Mesothelial cell of epicardium (in vitro differentiated cells): ENCODE measurements around the gene CUEDC2. TPM values are rescaled to one million over a fixed set of nuclear protein-coding genes. Genes with fewer than 3 reads are reported as not detected.

Experiments used
- DNase-seq, 2 experiments: peaks; one replicate each; pipeline ENCODE4 v3.0.0; 2021; ENCODE audit warnings: low spot score in 2 of 2; ENCODE audit not compliant: unreplicated experiment in 2 of 2
- H3K27ac Mint-ChIP-seq: 2 replicates; pipeline ENCODE4 v1.8.0; 2021; ENCODE audit warnings: mixed read lengths
- H3K27me3 Mint-ChIP-seq: 2 replicates; pipeline ENCODE4 v1.8.0; 2021; ENCODE audit warnings: low read depth, mixed read lengths
- H3K36me3 Mint-ChIP-seq: 2 replicates; pipeline ENCODE4 v1.8.0; 2021; ENCODE audit warnings: mixed read lengths
- H3K4me1 Mint-ChIP-seq: 2 replicates; pipeline ENCODE4 v1.8.0; 2021; ENCODE audit warnings: mixed read lengths
- H3K4me3 Mint-ChIP-seq: 2 replicates; pipeline ENCODE4 v1.8.0; 2021; ENCODE audit warnings: mild to moderate bottlenecking, moderate library complexity, mixed read lengths
- H3K9me3 Mint-ChIP-seq: 2 replicates; pipeline ENCODE4 v1.8.0; 2021; ENCODE audit warnings: mixed read lengths
- total RNA-seq: library from RNA; stranded (reverse); gene quantifications from 3 replicates; pipeline ENCODE4 v1.2.1, GENCODE V29; 2021
- TF ChIP-seq, protein P1 (sequence below): fragments of 200-600 bp; sonication (generic); IDR thresholded peaks from one replicate; pipeline ENCODE4 v1.5.0; 2021; ENCODE audit warnings: antibody characterized with exemption; ENCODE audit not compliant: unreplicated experiment

The CUEDC2 gene
- total RNA-seq, 1 donor from 2014 or later = 75.6 TPM

DNA sequence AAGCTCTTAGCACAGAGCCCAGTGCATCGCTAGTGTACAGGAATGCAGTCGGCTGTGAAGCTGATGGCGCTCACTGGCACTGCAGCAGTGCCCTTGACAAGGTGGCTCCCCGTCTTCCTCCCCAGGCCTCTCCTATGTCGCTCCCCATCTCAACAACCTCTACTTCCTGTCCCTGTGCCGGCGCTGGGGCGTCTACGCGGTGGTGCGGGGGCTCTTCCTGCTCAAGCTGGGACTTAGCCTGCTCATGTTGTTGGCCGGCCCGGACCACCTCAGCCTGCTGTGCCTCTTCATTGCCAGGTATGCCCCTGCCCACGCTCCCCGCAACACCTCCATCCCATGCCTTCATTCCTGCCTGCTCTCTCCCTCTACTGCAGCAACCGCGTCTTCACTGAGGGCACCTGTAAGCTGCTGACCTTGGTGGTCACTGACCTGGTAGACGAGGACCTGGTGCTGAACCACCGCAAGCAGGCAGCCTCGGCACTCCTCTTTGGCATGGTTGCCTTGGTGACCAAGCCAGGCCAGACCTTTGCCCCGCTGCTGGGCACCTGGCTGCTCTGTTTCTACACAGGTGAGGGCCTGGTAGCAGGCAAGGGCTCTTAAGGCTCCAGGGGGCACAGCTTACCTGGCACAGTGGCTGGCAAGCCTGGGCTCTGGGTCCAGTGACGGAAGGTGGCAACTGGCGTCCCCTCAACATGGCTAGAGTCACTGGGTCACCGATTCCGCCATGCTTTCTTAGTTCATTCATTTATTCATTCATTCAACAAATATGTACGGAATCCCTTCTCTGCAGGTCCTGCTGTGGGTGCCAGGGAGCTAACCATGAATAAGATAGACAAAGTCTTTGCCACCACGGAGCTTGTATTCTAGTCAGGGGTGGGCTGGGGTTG, 41.3 kb upstream of the CUEDC2 start:
- Mint-ChIP-seq H3K4me1 (no peaks in the 10 kb centered on the region), H3K4me3 (no peak overlapping the region), H3K27me3 (no peaks in the 10 kb centered on the region), H3K9me3 (no peaks in the 10 kb centered on the region), H3K27ac (no peak overlapping the region), H3K36me3 (no peaks in the 10 kb centered on the region)
- no peak for DNase-seq
- TF ChIP-seq, protein P1, sequence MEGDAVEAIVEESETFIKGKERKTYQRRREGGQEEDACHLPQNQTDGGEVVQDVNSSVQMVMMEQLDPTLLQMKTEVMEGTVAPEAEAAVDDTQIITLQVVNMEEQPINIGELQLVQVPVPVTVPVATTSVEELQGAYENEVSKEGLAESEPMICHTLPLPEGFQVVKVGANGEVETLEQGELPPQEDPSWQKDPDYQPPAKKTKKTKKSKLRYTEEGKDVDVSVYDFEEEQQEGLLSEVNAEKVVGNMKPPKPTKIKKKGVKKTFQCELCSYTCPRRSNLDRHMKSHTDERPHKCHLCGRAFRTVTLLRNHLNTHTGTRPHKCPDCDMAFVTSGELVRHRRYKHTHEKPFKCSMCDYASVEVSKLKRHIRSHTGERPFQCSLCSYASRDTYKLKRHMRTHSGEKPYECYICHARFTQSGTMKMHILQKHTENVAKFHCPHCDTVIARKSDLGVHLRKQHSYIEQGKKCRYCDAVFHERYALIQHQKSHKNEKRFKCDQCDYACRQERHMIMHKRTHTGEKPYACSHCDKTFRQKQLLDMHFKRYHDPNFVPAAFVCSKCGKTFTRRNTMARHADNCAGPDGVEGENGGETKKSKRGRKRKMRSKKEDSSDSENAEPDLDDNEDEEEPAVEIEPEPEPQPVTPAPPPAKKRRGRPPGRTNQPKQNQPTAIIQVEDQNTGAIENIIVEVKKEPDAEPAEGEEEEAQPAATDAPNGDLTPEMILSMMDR = no peak

DNA sequence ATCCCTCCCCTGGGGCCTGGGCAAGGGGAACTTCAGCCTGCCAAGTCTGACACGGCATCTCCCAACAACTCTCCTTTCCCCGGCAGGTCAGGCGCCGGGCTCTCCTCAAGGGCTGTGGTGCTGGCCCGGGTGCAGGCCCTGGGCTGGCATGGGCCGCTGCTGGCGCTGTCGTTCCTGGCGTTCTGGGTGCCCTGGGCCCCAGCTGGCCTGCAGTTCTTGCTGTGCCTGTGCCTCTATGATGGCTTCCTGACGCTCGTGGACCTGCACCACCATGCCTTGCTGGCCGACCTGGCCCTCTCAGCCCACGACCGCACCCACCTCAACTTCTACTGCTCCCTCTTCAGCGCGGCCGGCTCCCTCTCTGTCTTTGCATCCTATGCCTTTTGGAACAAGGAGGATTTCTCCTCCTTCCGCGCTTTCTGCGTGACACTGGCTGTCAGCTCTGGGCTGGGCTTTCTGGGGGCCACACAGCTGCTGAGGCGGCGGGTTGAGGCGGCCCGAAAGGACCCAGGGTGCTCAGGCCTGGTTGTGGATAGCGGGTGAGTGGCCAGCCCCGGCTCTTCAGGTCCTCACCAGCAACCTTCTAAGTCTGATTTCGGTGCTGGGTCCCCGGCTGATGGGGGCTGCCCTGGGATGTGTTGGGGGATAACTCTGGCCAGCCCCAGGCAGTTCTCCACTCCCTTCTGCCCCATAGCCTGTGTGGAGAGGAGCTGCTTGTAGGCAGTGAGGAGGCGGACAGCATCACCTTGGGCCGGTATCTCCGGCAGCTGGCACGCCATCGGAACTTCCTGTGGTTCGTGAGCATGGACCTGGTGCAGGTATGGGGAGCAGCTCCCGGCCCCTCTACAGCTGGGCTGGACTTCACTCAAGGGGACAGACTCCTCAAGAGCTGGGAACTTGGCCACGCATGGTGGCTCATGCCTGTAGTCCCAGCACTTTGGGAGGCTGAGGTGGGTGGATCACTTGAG, 38.5 kb upstream of the CUEDC2 start:
- TF ChIP-seq, protein P1 = no peak
- H3K4me1 Mint-ChIP-seq = no peaks in the 10 kb centered on the region
- H3K27ac Mint-ChIP-seq = no peak overlapping the region
- H3K36me3 Mint-ChIP-seq = no peaks in the 10 kb centered on the region
- H3K27me3 Mint-ChIP-seq = no peaks in the 10 kb centered on the region
- no peaks in the 10 kb centered on the region for H3K9me3 Mint-ChIP-seq
- H3K4me3 Mint-ChIP-seq = no peak overlapping the region
- DNase-seq = no peak

DNA sequence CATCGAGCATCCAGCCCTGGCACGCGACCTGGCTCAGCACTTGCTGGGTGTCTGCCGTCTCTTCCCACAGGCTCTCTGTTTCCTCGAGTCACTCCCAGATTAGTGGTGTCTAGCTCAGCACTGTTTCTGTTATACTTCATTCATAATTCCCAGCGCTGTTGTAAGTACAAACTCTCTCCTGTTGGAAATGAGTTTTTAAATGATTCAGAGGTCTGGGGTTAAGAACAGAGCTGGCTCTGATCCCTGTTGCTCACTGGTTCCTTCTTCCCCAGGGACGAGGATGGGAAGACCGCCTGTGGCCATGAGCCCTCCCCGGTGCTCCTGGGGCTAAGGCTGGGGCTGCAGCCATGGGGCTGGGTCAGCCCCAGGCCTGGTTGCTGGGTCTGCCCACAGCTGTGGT, 36.3 kb upstream of the CUEDC2 start:
- Mint-ChIP-seq H3K4me3 (no peak overlapping the region), H3K9me3 (no peaks in the 10 kb centered on the region), H3K27ac (no peak overlapping the region), H3K27me3 (no peaks in the 10 kb centered on the region), H3K36me3 (no peaks in the 10 kb centered on the region), H3K4me1 (peaks cover 1% of the 10 kb centered on the region)
- TF ChIP-seq, protein P1 = no peak
- no peak for DNase-seq

DNA sequence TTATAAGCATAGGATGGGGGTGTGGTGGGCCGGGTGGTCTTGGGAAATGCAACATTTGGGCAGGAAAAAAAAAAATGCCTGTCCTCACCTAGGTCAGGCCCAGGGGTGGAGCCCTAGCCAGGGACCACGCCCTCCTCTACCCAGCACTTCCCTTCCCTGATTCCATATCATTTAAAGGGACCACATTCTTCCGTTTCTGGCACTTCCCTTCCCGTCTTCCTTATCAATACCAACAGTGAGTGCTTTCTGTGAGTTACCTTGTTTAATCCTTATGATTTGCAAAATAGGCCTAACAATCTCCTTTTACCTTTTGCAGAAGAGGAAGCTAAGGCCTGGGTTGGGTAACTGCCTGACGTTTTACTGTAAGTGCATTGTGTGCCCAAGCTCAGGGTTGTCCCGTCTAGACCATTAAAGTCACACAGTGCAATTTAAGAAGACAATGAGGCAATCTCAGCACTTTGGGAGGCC, 35.6 kb upstream of the CUEDC2 start:
- no peaks in the 10 kb centered on the region for H3K9me3 Mint-ChIP-seq
- peaks cover 8% of the 10 kb centered on the region for H3K4me1 Mint-ChIP-seq
- no peak overlapping the region for H3K4me3 Mint-ChIP-seq
- TF ChIP-seq, protein P1 = no peak
- DNase-seq = no peak
- peaks cover 3% of the 10 kb centered on the region for H3K27me3 Mint-ChIP-seq
- no peak overlapping the region for H3K27ac Mint-ChIP-seq
- no peaks in the 10 kb centered on the region for H3K36me3 Mint-ChIP-seq

DNA sequence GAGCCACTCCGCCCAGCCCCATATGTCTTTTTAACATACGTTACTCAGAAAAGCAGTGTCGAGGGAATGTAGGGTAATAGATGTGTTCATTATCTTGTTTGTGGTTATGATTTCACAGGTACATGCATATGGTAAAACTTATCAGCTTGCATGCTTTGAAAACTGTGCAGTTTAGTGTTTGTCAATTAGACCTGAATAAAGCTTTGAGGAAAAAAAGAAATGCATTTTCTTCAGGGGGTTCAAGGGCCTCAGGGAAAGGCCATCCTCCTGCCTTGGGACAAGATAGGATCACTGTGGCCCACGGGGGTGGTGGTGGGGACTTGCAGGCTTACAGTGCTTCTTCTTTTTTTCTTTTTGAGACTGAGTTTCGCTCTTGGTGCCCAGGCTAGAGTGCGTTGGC, 34.9 kb upstream of the CUEDC2 start:
- TF ChIP-seq, protein P1 = no peak
- Mint-ChIP-seq H3K27ac (no peak overlapping the region), H3K36me3 (no peaks in the 10 kb centered on the region), H3K27me3 (peaks cover 9% of the 10 kb centered on the region), H3K4me1 (peaks cover 14% of the 10 kb centered on the region), H3K4me3 (no peak overlapping the region), H3K9me3 (no peaks in the 10 kb centered on the region)
- DNase-seq = no peak
